ENCODE data around the gene ZFAND3.

- TF ChIP-seq EP300 (IDR thresholded peaks at IDR 0.05) (no peak), CTCF (IDR thresholded peaks at IDR 0.05) (no peak), POLR2A (IDR thresholded peaks at IDR 0.05) (no peak), POLR2AphosphoS5 (IDR thresholded peaks at IDR 0.05) (no peak)
Observed at GRCh38 chr6:38146734-38147027, 327.2 kb downstream of the ZFAND3 start.
